SK-N-SH (cell line): ENCODE results near the gene AEN. TPM values are rescaled to one million over a fixed set of nuclear protein-coding genes. Genes with fewer than 3 reads are reported as not detected.

Source experiments
- CTCF ChIA-PET: fragments of 300-600, 350-600 bp; formaldehyde crosslinking; extraction: SDS; loops from one replicate; lab custom pipeline; 2021; lab: Yijun Ruan, JAX
- POLR2A ChIA-PET: fragments of 350-600 bp; sonication (Branson Sonifier 250); formaldehyde crosslinking; extraction: SDS; loops from one replicate; lab custom pipeline; 2020; ENCODE audit warnings: antibody characterized with exemption, inconsistent platforms; lab: Yijun Ruan, JAX
- DNase-seq: peaks from one replicate; pipeline ENCODE4 v3.0.0; 2012
- H2AFZ ChIP-seq: fragments of 200-600 bp; sonication (generic); 2 replicates; pipeline ENCODE4 v1.8.1; 2016; ENCODE audit warnings: antibody characterized with exemption, mild to moderate bottlenecking, low read depth
- H3F3A ChIP-seq: fragments of 200-600 bp; sonication (generic); replicated peaks from 2 replicates; pipeline ENCODE3; 2016; ENCODE audit warnings: antibody characterized with exemption, mild to moderate bottlenecking; ENCODE audit not compliant: insufficient read depth
- H3K27ac ChIP-seq, 2 experiments: fragments of 200-500 bp in 1 of 2; fragments of 200-600 bp in 1 of 2; sonication (Bioruptor generic) in 1 of 2; sonication (generic), shearing (Covaris generic) in 1 of 2; 2 replicates each; pipeline versions ENCODE4 v1.5.1 to v1.6.1; 2014 to 2016; ENCODE audit warnings: low read depth in 2 of 2, inconsistent platforms in 1 of 2, low read length in 1 of 2, mild to moderate bottlenecking in 1 of 2, mixed read lengths in 1 of 2
- H3K27me3 ChIP-seq: fragments of 200-600 bp; sonication (generic), shearing (Covaris generic); 2 replicates; pipeline ENCODE4 v1.6.1; 2016; ENCODE audit warnings: mixed run types; ENCODE audit not compliant: insufficient read depth
- H3K36me3 ChIP-seq, 2 experiments: fragments of 200-500 bp in 1 of 2; fragments of 200-600 bp in 1 of 2; sonication (Bioruptor generic) in 1 of 2; sonication (generic) in 1 of 2; replicated peaks in 1 of 2; 2 replicates each; pipeline versions ENCODE3 to v1.5.1; 2014 to 2016; ENCODE audit warnings: low read length in 1 of 2, mild to moderate bottlenecking in 1 of 2; ENCODE audit not compliant: insufficient read depth in 2 of 2, control insufficient read depth in 1 of 2
- H3K4me1 ChIP-seq, 2 experiments: fragments of 200-500 bp in 1 of 2; fragments of 200-600 bp in 1 of 2; sonication (Bioruptor generic) in 1 of 2; sonication (generic), shearing (Covaris generic) in 1 of 2; 2 replicates each; pipeline versions ENCODE4 v1.5.1 to v1.6.1; 2014 to 2016; ENCODE audit warnings: low read depth in 1 of 2, low read length in 1 of 2, mixed run types in 1 of 2; ENCODE audit not compliant: insufficient read depth in 2 of 2, control insufficient read depth in 1 of 2
- H3K4me2 ChIP-seq: fragments of 200-600 bp; sonication (generic), shearing (Covaris generic); 2 replicates; pipeline ENCODE4 v1.6.1; 2017; ENCODE audit warnings: mixed run types
- H3K4me3 ChIP-seq, 2 experiments: fragments of 200-500 bp in 1 of 2; fragments of 200-600 bp in 1 of 2; sonication (Bioruptor generic) in 1 of 2; sonication (generic), shearing (Covaris generic) in 1 of 2; 2 replicates each; pipeline versions ENCODE4 v1.5.1 to v1.8.1; 2014 to 2016; ENCODE audit warnings: low read depth in 2 of 2, inconsistent platforms in 1 of 2, low read length in 1 of 2, mild to moderate bottlenecking in 1 of 2, mixed read lengths in 1 of 2, moderate library complexity in 1 of 2
- H3K79me2 ChIP-seq: fragments of 200-600 bp; sonication (generic); 2 replicates; pipeline ENCODE4 v1.8.1; 2017; ENCODE audit warnings: mild to moderate bottlenecking; ENCODE audit not compliant: insufficient read depth
- H3K9ac ChIP-seq: fragments of 200-600 bp; sonication (generic); 2 replicates; pipeline ENCODE4 v1.6.1; 2017; ENCODE audit warnings: mixed run types
- H3K9me2 ChIP-seq: fragments of 200-600 bp; sonication (generic); 2 replicates; pipeline ENCODE4 v1.6.1; 2017; ENCODE audit warnings: mixed run types
- H3K9me3 ChIP-seq: fragments of 200-600 bp; sonication (generic); 2 replicates; pipeline ENCODE4 v1.6.1; 2017; ENCODE audit warnings: mixed run types, mild to moderate bottlenecking, moderate library complexity
- H4K20me1 ChIP-seq: fragments of 200-600 bp; sonication (generic); 2 replicates; pipeline ENCODE4 v1.6.1; 2017; ENCODE audit warnings: mild to moderate bottlenecking, mixed run types; ENCODE audit not compliant: insufficient read depth
- ELF1 ChIP-seq: IDR thresholded peaks from 2 replicates; pipeline ENCODE4 v1.4.0; 2012
- FOXJ3 ChIP-seq: sonication (generic); formaldehyde crosslinking; IDR thresholded peaks from 2 replicates; pipeline ENCODE4 v1.5.1; 2020; ENCODE audit warnings: mild to moderate bottlenecking, missing genetic modification reagents
- GABPA ChIP-seq: IDR thresholded peaks from 2 replicates; pipeline ENCODE4 v1.4.0; 2012; ENCODE audit warnings: low read depth, mild to moderate bottlenecking
- GATA2 ChIP-seq: sonication (generic); formaldehyde crosslinking; IDR thresholded peaks from 2 replicates; pipeline ENCODE4 v1.5.0; 2020; ENCODE audit warnings: mild to moderate bottlenecking, missing genetic modification reagents
- MEF2A ChIP-seq: IDR thresholded peaks from 2 replicates; pipeline ENCODE4 v1.4.0; 2012; ENCODE audit warnings: low read depth, borderline replicate concordance
- MXI1 ChIP-seq: IDR thresholded peaks from 2 replicates; pipeline ENCODE4 v1.6.1; 2012; ENCODE audit warnings: mild to moderate bottlenecking, low read depth, low read length, improper control_type of control experiment
- NFIC ChIP-seq: IDR thresholded peaks from 2 replicates; pipeline ENCODE4 v1.4.0; 2012; ENCODE audit warnings: borderline replicate concordance
- POLR2AphosphoS5 ChIP-seq: IDR thresholded peaks from 2 replicates; pipeline ENCODE4 v1.6.1; 2012; ENCODE audit warnings: low read depth, low read length
- RCOR1 ChIP-seq: fragments of 150-350 bp; IDR thresholded peaks from 2 replicates; pipeline ENCODE4 v1.6.1; 2017; ENCODE audit warnings: antibody characterized with exemption, low read length
- RFX5 ChIP-seq: IDR thresholded peaks from 2 replicates; pipeline ENCODE4 v1.6.1; 2012; ENCODE audit warnings: mild to moderate bottlenecking, improper control_type of control experiment, low read length
- SMC3 ChIP-seq: IDR thresholded peaks from 2 replicates; pipeline ENCODE4 v1.6.1; 2012; ENCODE audit warnings: low read depth, low read length, improper control_type of control experiment
- TAF1 ChIP-seq: IDR thresholded peaks from 2 replicates; pipeline ENCODE4 v1.6.1; 2012; ENCODE audit warnings: low read depth, mild to moderate bottlenecking, low read length, moderate library complexity, borderline replicate concordance
- TEAD4 ChIP-seq: IDR thresholded peaks from 2 replicates; pipeline ENCODE4 v1.4.0; 2012; ENCODE audit warnings: mild to moderate bottlenecking, borderline replicate concordance; ENCODE audit not compliant: insufficient read depth
- YY1 ChIP-seq: IDR thresholded peaks from 2 replicates; pipeline ENCODE4 v1.4.0; 2012; ENCODE audit warnings: low read depth, mild to moderate bottlenecking
- ZBTB33 ChIP-seq: IDR thresholded peaks from 2 replicates; pipeline ENCODE4 v1.4.0; 2012; ENCODE audit warnings: low read depth, borderline replicate concordance
- WGBS: methylation state at CpG from one replicate; pipeline ENCODE4 v1.1.6; 2017; ENCODE audit warnings: low lambda C conversion rate; 5-methylcytosine and 5-hydroxymethylcytosine counted together
- polyA plus RNA-seq, 3 experiments: library from polyadenylated mRNA; depleted of rRNA; stranded (reverse); fragments of >200 nt; gene quantifications; 2 replicates each; pipeline ENCODE4 v1.2.3, GENCODE V29; 2012
- TF ChIP-seq, protein P1 (sequence below): IDR thresholded peaks from 2 replicates; pipeline ENCODE4 v1.4.0; 2012; ENCODE audit warnings: low read depth
- TF ChIP-seq, protein P2 (sequence below): fragments of 200-600 bp; sonication (generic); IDR thresholded peaks from 2 replicates; pipeline ENCODE4 v1.6.1; 2017; ENCODE audit warnings: antibody characterized with exemption, mild to moderate bottlenecking, moderate library complexity
- TF ChIP-seq, protein P3 (sequence below): IDR thresholded peaks from 2 replicates; pipeline ENCODE4; 2012

The AEN gene
- polyA plus RNA-seq, 1 of the 3 experiments (the other 2 are of a cell fraction), result 46.4 TPM

DNA sequence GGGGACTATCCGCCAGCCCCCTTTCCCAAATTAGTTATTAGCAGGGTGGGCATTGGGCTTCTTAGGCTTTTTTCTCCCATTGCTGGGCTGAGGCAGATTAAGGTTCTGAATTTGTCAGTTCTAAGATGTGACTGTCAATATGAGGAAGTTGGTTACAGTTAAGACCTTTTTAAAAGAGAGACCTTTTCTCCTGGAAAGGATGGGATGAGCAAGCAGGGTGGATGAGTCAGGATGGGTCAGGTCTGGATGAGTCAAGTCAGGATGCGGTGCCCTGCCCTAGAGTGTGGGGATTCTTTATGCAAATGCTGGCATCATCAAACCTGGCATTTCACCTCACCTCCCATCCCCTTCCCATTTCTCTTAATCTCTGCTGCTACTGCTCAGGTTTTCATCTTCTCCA is 1.9 kb downstream of the AEN start (continued):
- TF ChIP-seq, protein P1, sequence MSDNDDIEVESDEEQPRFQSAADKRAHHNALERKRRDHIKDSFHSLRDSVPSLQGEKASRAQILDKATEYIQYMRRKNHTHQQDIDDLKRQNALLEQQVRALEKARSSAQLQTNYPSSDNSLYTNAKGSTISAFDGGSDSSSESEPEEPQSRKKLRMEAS, result peak; percentile 28; the same call in 1 of the 2 replicates
- TF ChIP-seq ZBTB33 (no peak), MEF2A (no peak), TAF1 (0 out of 2 replicates have a peak, but pooled peaks have one; percentile 10), TEAD4 (no peak), YY1 (no peak), NFIC (0 out of 2 replicates have a peak, but pooled peaks have one; percentile 31), POLR2AphosphoS5 (no peak), MXI1 (no peak), SMC3 (no peak), ELF1 (no peak), FOXJ3 (no peak), GABPA (no peak), RFX5 (no peak), GATA2 (CRISPR knock-in tag) (no peak), RCOR1 (no peak)
- TF ChIP-seq, protein P2, sequence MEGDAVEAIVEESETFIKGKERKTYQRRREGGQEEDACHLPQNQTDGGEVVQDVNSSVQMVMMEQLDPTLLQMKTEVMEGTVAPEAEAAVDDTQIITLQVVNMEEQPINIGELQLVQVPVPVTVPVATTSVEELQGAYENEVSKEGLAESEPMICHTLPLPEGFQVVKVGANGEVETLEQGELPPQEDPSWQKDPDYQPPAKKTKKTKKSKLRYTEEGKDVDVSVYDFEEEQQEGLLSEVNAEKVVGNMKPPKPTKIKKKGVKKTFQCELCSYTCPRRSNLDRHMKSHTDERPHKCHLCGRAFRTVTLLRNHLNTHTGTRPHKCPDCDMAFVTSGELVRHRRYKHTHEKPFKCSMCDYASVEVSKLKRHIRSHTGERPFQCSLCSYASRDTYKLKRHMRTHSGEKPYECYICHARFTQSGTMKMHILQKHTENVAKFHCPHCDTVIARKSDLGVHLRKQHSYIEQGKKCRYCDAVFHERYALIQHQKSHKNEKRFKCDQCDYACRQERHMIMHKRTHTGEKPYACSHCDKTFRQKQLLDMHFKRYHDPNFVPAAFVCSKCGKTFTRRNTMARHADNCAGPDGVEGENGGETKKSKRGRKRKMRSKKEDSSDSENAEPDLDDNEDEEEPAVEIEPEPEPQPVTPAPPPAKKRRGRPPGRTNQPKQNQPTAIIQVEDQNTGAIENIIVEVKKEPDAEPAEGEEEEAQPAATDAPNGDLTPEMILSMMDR, result no peak
- TF ChIP-seq, protein P3, sequence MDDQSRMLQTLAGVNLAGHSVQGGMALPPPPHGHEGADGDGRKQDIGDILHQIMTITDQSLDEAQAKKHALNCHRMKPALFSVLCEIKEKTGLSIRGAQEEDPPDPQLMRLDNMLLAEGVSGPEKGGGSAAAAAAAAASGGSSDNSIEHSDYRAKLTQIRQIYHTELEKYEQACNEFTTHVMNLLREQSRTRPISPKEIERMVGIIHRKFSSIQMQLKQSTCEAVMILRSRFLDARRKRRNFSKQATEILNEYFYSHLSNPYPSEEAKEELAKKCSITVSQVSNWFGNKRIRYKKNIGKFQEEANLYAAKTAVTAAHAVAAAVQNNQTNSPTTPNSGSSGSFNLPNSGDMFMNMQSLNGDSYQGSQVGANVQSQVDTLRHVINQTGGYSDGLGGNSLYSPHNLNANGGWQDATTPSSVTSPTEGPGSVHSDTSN, result no peak; the same call in 1 of the 2 replicates

GRCh38 chr15:88623632-88624031 is 2.5 kb downstream of the AEN start:
- DNase-seq, result no peak
- Histone ChIP-seq H3K4me3 (peak overlapping the region; percentile 87 to 93), H3K4me2 (peak overlapping the region; percentile 95)
- no peak for TF ChIP-seq ZBTB33
- TF ChIP-seq, all 33 proteins: peak for 0
- Histone ChIP-seq H3K79me2 (peaks cover 75% of the 10 kb centered on the region), H4K20me1 (peaks cover 68% of the 10 kb centered on the region), H3K4me1 (peaks cover 17 to 18% of the 10 kb centered on the region in 2 experiments), H3K9me2 (no peaks in the 10 kb centered on the region), H3F3A (no peaks in the 10 kb centered on the region), H3K9ac (peak overlapping the region; percentile 26; the same call in 1 of the 2 replicates), H3K27me3 (no peaks in the 10 kb centered on the region), H3K27ac (peak overlapping the region in 1 of 2 experiments; percentile 84; a peak in 2 of 4 replicates), H3K36me3 (peaks cover 38 to 41% of the 10 kb centered on the region in 2 experiments), H2AFZ (no peak overlapping the region), H3K9me3 (no peaks in the 10 kb centered on the region)
- ChIA-PET POLR2A (no interaction called here), CTCF (interaction anchor here (1.0 to 1.3 kb wide), 5 partner anchors 13 to 281 kb away, joined by 3 to 5 read pairs (median 3); no protein-coding TSS in a partner anchor)
- WGBS, result 100% methylated on average over 3 of the region's 3 CpGs
